ENCODE data around the gene HOXB3.
A peak's percentile ranks its signal among the peaks of the same experiment; 100 is the strongest.

HOXB3 gene

DNA sequence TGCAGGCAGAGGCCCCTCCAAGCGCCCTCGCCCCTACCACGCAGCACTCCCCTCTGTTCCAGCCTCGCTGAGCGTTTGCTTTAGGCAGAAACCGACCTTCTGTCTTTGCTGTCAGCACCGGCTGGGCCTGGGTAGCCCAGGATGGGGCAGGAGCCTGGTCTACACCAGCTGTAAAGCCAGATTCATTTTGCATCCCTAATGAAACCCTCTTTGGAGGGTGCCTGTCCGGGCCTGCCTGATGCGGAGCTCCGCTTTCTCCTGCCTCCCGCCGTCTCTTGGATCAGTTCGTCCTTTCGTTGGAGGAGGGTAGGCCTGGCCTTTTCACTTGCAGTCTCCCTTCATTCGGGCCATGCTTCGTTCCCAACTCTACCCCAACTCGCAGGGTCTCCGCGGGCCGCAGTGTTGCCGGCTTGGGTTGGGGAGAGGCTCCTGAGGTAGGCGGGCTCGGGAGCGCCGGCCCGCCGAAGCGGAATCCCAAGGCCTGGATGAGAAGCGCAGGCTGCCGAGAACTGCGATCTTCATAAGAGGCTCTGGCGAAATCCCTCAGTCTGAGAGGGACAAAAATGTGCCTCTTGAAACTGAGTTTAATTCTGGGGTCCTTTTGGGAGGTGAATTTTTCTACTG is 29.9 kb upstream of the HOXB3 start (continued):
- TF ChIP-seq ZSCAN18 (tag by site-specific recombination; IDR thresholded peaks at IDR 0.05) = no peak
- TF ChIP-seq ZNF585B (tag by site-specific recombination; IDR thresholded peaks at IDR 0.05) = no peak
- no peak; the same call in 1 of the 2 replicates for TF ChIP-seq ZNF561 (tag by site-specific recombination; IDR thresholded peaks at IDR 0.05; ENCODE audit: borderline replicate concordance)
- TF ChIP-seq ZNF610 (tag by site-specific recombination; IDR thresholded peaks at IDR 0.05; ENCODE audit: borderline replicate concordance) = 0 out of 2 replicates have a peak, but pooled peaks have one; percentile 36
- TF ChIP-seq KLF8 (tag by site-specific recombination; IDR thresholded peaks at IDR 0.05) = no peak
- 0 out of 2 replicates have a peak, but pooled peaks have one; percentile 40 for TF ChIP-seq ZNF501 (tag by site-specific recombination; IDR thresholded peaks at IDR 0.05)
- TF ChIP-seq ZBTB8A (tag by site-specific recombination; IDR thresholded peaks at IDR 0.05) = peak; percentile 53; the same call in 1 of the 2 replicates
- no peak for TF ChIP-seq ZNF768 (tag by site-specific recombination; IDR thresholded peaks at IDR 0.05)
- TF ChIP-seq ZNF629 (tag by site-specific recombination; IDR thresholded peaks at IDR 0.05) = peak; percentile 10; the same call in 1 of the 2 replicates
- TF ChIP-seq ZNF214 (tag by site-specific recombination; IDR thresholded peaks at IDR 0.05; ENCODE audit: borderline replicate concordance) = no peak
- TF ChIP-seq INSM2 (tag by site-specific recombination; IDR thresholded peaks at IDR 0.05) = no peak
- TF ChIP-seq ZNF660 (tag by site-specific recombination; IDR thresholded peaks at IDR 0.05) = no peak; the same call in 1 of the 2 replicates
- TF ChIP-seq ZBTB49 (tag by site-specific recombination; IDR thresholded peaks at IDR 0.05; ENCODE audit: low read depth) = no peak
- TF ChIP-seq ZNF76 (tag by site-specific recombination; IDR thresholded peaks at IDR 0.05; ENCODE audit: borderline replicate concordance, low read depth) = 0 out of 2 replicates have a peak, but pooled peaks have one; percentile 2
- no peak for TF ChIP-seq ZNF692 (tag by site-specific recombination; IDR thresholded peaks at IDR 0.05)
- TF ChIP-seq ZNF600 (tag by site-specific recombination; IDR thresholded peaks at IDR 0.05) = peak; percentile 97
- 0 out of 2 replicates have a peak, but pooled peaks have one; percentile 7 for TF ChIP-seq ZNF596 (tag by site-specific recombination; IDR thresholded peaks at IDR 0.05)
- TF ChIP-seq ZNF132 (tag by site-specific recombination; IDR thresholded peaks at IDR 0.05; ENCODE audit: borderline replicate concordance) = no peak
- no peak for TF ChIP-seq ELK4 (IDR thresholded peaks at IDR 0.05; ENCODE audit: borderline replicate concordance, low read depth, low read length)
- TF ChIP-seq ZNF624 (tag by site-specific recombination; IDR thresholded peaks at IDR 0.05) = peak; percentile 88
- peak; percentile 55 for TF ChIP-seq ZNF366 (tag by site-specific recombination; conservative IDR thresholded peaks at IDR 0.05)
- no peak for TF ChIP-seq ZNF560 (tag by site-specific recombination; IDR thresholded peaks at IDR 0.05; ENCODE audit: borderline replicate concordance)
- TF ChIP-seq ZNF433 (tag by site-specific recombination; IDR thresholded peaks at IDR 0.05; ENCODE audit: low read depth) = no peak
- TF ChIP-seq, protein P1, sequence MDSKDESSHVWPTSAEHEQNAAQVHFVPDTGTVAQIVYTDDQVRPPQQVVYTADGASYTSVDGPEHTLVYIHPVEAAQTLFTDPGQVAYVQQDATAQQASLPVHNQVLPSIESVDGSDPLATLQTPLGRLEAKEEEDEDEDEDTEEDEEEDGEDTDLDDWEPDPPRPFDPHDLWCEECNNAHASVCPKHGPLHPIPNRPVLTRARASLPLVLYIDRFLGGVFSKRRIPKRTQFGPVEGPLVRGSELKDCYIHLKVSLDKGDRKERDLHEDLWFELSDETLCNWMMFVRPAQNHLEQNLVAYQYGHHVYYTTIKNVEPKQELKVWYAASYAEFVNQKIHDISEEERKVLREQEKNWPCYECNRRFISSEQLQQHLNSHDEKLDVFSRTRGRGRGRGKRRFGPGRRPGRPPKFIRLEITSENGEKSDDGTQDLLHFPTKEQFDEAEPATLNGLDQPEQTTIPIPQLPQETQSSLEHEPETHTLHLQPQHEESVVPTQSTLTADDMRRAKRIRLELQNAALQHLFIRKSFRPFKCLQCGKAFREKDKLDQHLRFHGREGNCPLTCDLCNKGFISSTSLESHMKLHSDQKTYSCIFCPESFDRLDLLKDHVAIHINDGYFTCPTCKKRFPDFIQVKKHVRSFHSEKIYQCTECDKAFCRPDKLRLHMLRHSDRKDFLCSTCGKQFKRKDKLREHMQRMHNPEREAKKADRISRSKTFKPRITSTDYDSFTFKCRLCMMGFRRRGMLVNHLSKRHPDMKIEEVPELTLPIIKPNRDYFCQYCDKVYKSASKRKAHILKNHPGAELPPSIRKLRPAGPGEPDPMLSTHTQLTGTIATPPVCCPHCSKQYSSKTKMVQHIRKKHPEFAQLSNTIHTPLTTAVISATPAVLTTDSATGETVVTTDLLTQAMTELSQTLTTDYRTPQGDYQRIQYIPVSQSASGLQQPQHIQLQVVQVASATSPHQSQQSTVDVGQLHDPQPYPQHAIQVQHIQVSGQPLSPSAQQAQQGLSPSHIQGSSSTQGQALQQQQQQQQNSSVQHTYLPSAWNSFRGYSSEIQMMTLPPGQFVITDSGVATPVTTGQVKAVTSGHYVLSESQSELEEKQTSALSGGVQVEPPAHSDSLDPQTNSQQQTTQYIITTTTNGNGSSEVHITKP (tag by site-specific recombination; IDR thresholded peaks at IDR 0.05) = peak; percentile 63
- peak; percentile 34; the same call in 1 of the 2 replicates for TF ChIP-seq ZNF792 (tag by site-specific recombination; IDR thresholded peaks at IDR 0.05)
- 0 out of 2 replicates have a peak, but pooled peaks have one; percentile 7 for TF ChIP-seq ZNF10 (tag by site-specific recombination; IDR thresholded peaks at IDR 0.05)
- 0 out of 2 replicates have a peak, but pooled peaks have one; percentile 16 for TF ChIP-seq ZNF404 (tag by site-specific recombination; IDR thresholded peaks at IDR 0.05)
- TF ChIP-seq GLIS2 (tag by site-specific recombination; IDR thresholded peaks at IDR 0.05) = no peak

All from HEK293 (cell line).